ENCODE results near the gene ZNF212.

The ZNF212 gene

GRCh38 chr7:149239345-149240143 lies at the start of gene ZNF212:
Gene ZNF212 (plus strand): TSS chr7:149239651. CDS start chr7:149239779, 128 bp downstream.
- Mint-ChIP-seq H3K4me1 (peaks cover 37% of the 10 kb centered on the region), H3K4me3 (peak within 1 kb of the TSS; percentile 93 to 95), H3K27ac (peak within 1 kb of the TSS; percentile 90 to 98), H3K9me3 (peaks cover 5 to 8% of the 10 kb centered on the region in 2 donors), H3K27me3 (peaks cover 7% of the 10 kb centered on the region)
- DNase-seq, result peak; percentile 87 to 91
- ATAC-seq, result peak; percentile 100

- Mint-ChIP-seq H3K4me1 (peaks cover 37% of the 10 kb centered on the region), H3K27me3 (no peaks in the 10 kb centered on the region), H3K27ac (peak overlapping the region in 1 of 2 donors; percentile 78), H3K9me3 (no peaks in the 10 kb centered on the region), H3K4me3 (peak overlapping the region; percentile 63 to 79)
- ATAC-seq (no peak), DNase-seq (no peak)
These were observed 47.6 kb upstream of the ZNF212 start for GRCh38 chr7:149191851-149192250.

GRCh38 chr7:149194799-149195179 lies 44.7 kb upstream of the ZNF212 start:
- Mint-ChIP-seq H3K4me3 (peak overlapping the region; percentile 84 to 90), H3K27ac (peak overlapping the region in 1 of 2 donors; percentile 59), H3K27me3 (no peaks in the 10 kb centered on the region), H3K9me3 (no peaks in the 10 kb centered on the region), H3K4me1 (peaks cover 67% of the 10 kb centered on the region)
- DNase-seq, result no peak
- ATAC-seq, result no peak

DNA sequence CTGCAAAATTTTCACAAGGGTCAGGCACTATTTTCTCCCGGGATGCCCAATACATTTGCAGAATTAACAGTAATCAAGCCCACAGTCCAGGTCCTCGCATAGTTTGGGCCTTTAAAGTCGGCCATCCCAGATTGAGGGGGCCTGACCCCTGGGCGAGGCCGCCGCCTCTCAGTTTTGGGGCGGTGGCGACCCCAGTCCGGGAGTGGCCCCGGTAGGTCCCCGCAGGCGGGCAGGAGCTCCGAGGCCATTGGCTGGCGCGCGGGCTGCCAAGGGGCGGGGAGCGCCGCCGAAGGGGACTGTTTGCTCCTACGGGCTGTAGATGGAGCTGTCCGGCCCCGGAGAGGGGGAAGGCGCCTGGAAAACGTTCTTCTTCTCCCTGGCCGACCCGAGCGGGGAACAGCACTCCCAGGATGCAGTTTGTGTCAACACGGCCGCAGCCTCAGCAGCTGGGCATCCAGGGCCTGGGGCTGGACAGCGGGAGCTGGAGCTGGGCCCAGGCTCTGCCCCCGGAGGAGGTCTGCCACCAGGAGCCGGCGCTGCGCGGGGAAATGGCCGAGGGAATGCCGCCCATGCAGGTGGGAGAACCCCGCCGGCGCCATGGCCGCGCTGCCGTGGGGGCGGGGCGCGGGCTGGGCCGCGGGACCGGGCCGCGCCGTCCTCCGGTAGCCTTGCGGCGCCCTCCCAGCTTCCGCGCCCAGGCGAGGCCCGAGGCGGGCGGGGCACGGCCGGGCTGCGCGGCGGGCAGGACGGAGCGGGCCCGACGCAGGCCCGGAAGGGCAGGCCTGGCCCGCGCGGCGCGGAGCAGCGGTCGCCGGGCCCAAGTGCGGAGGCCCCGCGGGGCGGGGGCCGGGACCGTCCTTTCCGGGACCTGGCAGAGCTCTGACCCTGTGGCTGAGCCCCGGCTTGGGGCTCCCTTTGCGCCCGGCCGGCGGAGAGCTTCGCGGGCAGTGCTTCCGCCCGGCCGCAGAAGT lies 44.0 kb upstream of the ZNF212 start, which contains the start of gene ZNF282:
ZNF282 (plus strand) TSS at position 367 of the 971 bp plus-strand sequence; CDS start at position 411, 44 bp downstream.
- H3K4me1 Mint-ChIP-seq, result peaks cover 69% of the 10 kb centered on the region

GRCh38 chr7:149196151-149196704 lies 43.2 kb upstream of the ZNF212 start:
- Mint-ChIP-seq H3K27ac (peak overlapping the region; percentile 93 to 95), H3K4me1 (peaks cover 67% of the 10 kb centered on the region), H3K9me3 (no peaks in the 10 kb centered on the region), H3K4me3 (peak overlapping the region; percentile 93 to 94), H3K27me3 (no peaks in the 10 kb centered on the region)
- DNase-seq (peak; percentile 15 to 38), ATAC-seq (peak; percentile 21)

More for the DNA sequence above, 44.0 kb upstream of the ZNF212 start, which contains the start of gene ZNF282:
- ATAC-seq, result peak; percentile 93
- peak; percentile 75 to 83 for DNase-seq
- Mint-ChIP-seq H3K27ac (peak within 1 kb of the TSS; percentile 93 to 95), H3K9me3 (no peaks in the 10 kb centered on the region), H3K27me3 (no peaks in the 10 kb centered on the region), H3K4me3 (peak within 1 kb of the TSS; percentile 93 to 94)

GRCh38 chr7:149196705-149197171 lies 42.7 kb upstream of the ZNF212 start:
- Mint-ChIP-seq H3K4me1 (peaks cover 63% of the 10 kb centered on the region), H3K4me3 (peak overlapping the region; percentile 93 to 94), H3K27me3 (no peaks in the 10 kb centered on the region), H3K9me3 (no peaks in the 10 kb centered on the region), H3K27ac (peak overlapping the region; percentile 93 to 95)
- DNase-seq, result no peak
- ATAC-seq, result peak; percentile 17

- H3K9me3 Mint-ChIP-seq, result no peaks in the 10 kb centered on the region
- H3K4me1 Mint-ChIP-seq, result peaks cover 59% of the 10 kb centered on the region
- H3K4me3 Mint-ChIP-seq, result peak overlapping the region; percentile 93 to 94
- DNase-seq (no peak), ATAC-seq (no peak)
- H3K27ac Mint-ChIP-seq, result no peak overlapping the region
- H3K27me3 Mint-ChIP-seq, result no peaks in the 10 kb centered on the region
These were observed 41.8 kb upstream of the ZNF212 start for GRCh38 chr7:149197675-149198074.

DNA sequence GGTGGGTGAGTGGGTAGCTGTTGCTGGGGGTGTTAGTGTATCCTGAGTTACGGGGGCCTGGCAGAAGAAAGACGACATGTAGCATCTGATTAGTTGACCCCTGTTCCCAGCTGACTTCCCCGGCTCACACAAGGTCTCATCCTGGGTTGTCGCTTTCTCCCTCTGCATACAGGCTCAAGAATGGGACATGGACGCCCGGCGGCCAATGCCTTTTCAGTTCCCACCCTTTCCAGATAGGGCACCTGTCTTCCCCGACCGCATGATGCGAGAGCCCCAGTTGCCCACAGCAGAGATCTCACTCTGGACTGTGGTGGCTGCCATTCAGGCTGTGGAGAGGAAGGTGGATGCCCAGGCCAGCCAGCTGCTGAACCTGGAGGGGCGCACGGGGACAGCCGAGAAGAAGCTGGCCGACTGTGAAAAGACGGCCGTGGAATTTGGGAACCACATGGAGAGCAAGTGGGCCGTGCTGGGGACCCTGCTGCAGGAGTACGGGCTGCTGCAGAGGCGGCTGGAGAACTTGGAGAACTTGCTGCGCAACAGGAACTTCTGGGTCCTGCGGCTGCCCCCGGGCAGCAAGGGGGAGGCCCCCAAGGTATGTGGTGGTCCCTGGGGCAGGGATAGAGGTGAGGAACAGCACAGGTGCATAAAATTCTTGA lies 41.2 kb upstream of the ZNF212 start:
- H3K9me3 Mint-ChIP-seq, result no peaks in the 10 kb centered on the region
- peak overlapping the region in 1 of 2 donors; percentile 93 for H3K4me3 Mint-ChIP-seq
- H3K27ac Mint-ChIP-seq, result no peak overlapping the region
- H3K27me3 Mint-ChIP-seq, result no peaks in the 10 kb centered on the region
- ATAC-seq (no peak), DNase-seq (no peak)
- H3K4me1 Mint-ChIP-seq, result peaks cover 59% of the 10 kb centered on the region

GRCh38 chr7:149199234-149199995 lies 40.0 kb upstream of the ZNF212 start:
- peaks cover 59% of the 10 kb centered on the region for H3K4me1 Mint-ChIP-seq
- peak overlapping the region; percentile 68 to 72 for H3K27ac Mint-ChIP-seq
- no peak overlapping the region for H3K4me3 Mint-ChIP-seq
- ATAC-seq (no peak), DNase-seq (no peak)
- no peaks in the 10 kb centered on the region for H3K9me3 Mint-ChIP-seq
- no peaks in the 10 kb centered on the region for H3K27me3 Mint-ChIP-seq

GRCh38 chr7:149202831-149203231 lies 36.6 kb upstream of the ZNF212 start:
- H3K4me1 Mint-ChIP-seq, result peaks cover 33% of the 10 kb centered on the region
- H3K27me3 Mint-ChIP-seq, result no peaks in the 10 kb centered on the region
- H3K27ac Mint-ChIP-seq, result peak overlapping the region in 1 of 2 donors; percentile 45
- ATAC-seq (no peak), DNase-seq (no peak)
- H3K4me3 Mint-ChIP-seq, result no peak overlapping the region
- H3K9me3 Mint-ChIP-seq, result no peaks in the 10 kb centered on the region

GRCh38 chr7:149205690-149206381 lies 33.6 kb upstream of the ZNF212 start:
- Mint-ChIP-seq H3K9me3 (no peaks in the 10 kb centered on the region), H3K27me3 (no peaks in the 10 kb centered on the region), H3K27ac (no peak overlapping the region), H3K4me3 (no peak overlapping the region), H3K4me1 (peaks cover 10% of the 10 kb centered on the region)
- no peak for ATAC-seq
- DNase-seq, result no peak

GRCh38 chr7:149207324-149208035 lies 32.0 kb upstream of the ZNF212 start:
- no peak for DNase-seq
- no peak for ATAC-seq
- Mint-ChIP-seq H3K4me1 (peaks cover 6% of the 10 kb centered on the region), H3K27ac (peak overlapping the region in 1 of 2 donors; percentile 68), H3K27me3 (no peaks in the 10 kb centered on the region), H3K9me3 (no peaks in the 10 kb centered on the region), H3K4me3 (no peak overlapping the region)
